ENCODE results near the gene AGXT.
A peak's percentile ranks its signal among the peaks of the same experiment; 100 is the strongest.

Gene AGXT

DNA sequence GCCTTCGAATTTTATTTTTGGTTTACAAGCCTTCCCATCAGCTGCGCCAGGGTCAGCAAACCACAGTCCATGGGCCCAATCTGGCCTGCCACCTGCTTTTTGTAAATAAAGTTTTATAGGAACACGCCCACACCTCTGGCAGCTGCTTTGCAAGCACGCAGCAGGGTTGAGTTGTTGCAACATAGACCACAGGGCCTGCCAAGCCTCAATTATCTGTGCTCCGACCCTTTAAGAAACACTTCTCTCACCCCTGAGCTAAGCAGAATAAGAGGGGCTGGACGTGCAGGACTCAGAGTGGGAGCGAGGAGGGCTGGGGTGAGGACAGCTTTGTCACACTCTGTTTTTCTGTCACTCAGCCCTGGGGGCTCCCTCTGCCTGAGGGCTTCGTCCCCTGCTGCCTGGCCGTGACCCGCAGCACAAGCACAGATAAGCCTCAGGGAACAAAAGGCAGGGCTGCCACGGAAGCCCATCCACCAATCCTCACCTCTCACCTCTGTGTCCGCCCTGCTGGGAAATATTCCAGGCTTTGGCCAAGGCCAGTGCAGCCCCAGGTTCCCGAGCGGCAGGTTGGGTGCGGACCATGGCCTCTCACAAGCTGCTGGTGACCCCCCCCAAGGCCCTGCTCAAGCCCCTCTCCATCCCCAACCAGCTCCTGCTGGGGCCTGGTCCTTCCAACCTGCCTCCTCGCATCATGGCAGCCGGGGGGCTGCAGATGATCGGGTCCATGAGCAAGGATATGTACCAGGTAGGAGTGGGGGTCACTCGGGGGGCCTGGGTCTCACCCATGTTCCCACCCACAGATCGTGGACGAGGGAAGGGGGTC, at the start of gene AGXT:
Gene AGXT, plus strand, starts transcription at position 539 of the 823 bp plus-strand sequence. Its CDS starts 42 bp downstream, at position 581.
- DNase-seq (ENCODE audit: low read depth in 2 of 2), result no peak

DNA sequence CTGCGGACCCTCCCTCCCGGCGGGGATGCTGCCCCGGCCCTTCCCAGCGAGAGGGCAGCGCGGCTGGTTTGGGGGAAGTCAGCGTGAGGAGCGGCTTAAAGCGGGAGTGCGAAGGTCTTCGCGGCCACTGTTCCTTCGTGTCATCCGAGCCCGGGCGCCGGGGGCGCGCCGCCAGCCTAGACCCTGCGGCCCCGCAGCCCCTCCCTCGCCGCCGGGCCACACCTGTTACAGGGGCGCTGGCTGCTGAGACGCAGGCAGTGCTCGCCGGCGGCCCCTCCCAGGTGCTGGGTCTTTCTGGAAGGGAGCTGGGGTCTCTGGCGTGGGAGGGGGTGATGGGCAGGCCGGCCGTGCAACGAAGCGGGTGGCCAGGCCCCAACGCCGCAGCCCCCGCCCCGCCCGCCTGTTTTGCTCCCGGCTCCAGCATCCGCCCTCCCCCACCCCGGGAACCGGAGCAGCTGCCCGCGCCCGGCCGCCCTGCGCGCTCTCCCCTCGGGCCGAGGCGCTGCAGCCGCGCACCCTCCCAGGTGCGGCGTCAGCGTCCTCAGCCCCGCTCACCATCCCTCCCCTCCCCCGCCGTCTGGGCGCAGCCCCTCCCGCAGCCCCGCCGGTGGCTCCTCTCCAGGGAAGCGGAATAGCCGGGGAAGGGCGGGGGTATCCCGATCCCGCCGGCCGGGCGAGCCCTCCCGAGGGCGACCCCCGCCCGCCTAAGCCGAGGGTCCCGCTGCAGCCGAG, 49.3 kb upstream of the AGXT start:
- DNase-seq (ENCODE audit: low read depth in 2 of 2), result no peak

DNA sequence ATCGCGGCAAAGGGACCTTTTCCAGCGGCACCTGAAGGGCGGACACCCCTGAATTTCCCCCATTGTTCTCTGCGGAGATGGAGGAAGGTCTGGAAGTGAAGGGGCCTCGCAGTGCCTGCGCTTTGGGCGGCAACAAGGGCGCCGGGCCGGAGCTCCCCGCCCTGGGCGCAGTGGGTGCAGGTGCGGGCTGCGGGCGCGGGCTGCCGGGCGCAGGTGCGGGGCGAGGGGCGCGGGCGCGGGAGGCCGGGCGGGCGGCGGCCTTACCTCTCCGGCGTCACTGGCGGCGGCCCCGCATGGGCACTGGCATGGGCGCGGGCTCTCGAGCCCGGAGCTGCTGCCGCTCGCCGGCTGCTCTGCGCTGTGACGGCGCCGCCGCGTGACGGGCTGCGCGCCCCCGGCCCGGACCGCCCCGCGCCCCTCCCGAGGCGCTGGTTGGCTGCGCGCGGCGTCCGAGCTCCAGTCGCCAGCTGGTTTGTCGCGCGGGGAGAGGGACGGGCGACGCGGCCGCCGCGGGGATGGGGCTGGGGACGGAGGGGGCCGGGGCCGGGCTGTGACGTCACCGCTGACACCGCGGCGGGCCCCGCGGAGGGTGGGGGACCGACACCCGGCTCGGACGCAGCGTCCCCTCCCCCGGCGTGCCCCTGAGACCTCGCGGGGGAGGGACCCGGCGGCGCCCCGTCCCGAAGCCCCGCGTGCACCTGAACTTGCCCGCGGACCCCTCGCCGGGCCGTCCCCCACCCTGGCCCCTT, 48.6 kb upstream of the AGXT start, which contains the start of gene KIF1A:
Gene KIF1A, minus strand, starts transcription at position 362 of the 749 bp plus-strand sequence. CDS start 22,467 bp downstream, outside the sequence.
- no peak for DNase-seq (ENCODE audit: low read depth in 2 of 2)

DNA sequence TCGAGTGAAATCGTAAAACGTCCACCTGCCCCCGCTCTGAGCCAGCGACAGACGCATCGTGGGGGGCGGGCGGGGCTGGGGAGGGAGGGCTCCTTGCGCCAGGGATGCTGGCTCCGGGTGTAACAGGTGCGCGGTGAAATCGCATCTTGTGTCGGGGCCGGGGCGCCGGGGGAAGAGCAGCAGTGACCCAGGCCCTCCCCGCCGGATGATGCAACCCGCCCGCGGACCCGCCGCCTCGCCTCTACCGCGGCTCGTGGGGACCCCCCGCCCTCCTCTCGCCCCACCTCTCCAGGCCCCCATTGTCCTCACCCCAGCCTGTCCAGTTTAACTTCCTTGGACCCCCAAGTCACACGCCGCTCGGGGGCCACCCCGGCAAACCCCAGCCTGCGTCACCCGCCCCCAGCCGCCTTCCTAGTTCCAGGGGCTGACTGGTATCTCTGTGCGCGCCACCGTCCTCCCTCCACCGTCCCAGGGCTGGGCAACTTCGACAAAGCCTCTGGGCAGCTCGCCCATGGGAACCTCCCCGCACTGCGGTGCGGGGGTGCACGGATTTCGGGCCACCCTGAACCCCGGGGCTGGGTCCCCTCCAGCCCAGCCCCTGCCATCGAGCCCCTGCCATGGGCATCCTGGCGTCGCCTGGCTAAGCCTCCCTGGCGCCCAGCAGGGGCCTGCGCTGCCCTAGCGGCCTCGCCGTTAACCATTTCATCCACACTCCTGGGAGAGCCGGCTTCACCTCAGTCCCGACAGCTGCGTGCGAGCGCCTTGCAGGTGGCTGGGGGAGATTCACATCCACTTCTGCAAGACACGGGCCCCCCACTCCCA, 47.8 kb upstream of the AGXT start:
- DNase-seq (ENCODE audit: low read depth in 2 of 2), result no peak

DNA sequence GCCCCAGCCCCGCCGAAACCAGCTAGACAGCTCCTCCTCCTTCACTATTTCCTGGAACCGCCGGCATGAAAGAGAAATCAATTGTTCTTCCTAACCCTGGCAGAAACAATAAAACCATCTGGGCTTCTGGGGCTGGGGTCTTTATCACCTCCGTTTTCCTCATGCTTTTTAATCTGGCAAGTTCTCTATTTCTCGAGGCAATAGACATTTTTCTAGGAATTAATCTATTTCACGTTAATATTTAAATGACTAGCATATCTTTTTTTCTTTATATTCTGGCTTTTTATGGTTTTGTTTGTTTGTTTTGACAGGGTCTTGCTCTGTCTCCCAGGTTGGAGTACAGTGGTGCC, 47.2 kb upstream of the AGXT start:
- DNase-seq (ENCODE audit: low read depth in 2 of 2), result no peak

DNA sequence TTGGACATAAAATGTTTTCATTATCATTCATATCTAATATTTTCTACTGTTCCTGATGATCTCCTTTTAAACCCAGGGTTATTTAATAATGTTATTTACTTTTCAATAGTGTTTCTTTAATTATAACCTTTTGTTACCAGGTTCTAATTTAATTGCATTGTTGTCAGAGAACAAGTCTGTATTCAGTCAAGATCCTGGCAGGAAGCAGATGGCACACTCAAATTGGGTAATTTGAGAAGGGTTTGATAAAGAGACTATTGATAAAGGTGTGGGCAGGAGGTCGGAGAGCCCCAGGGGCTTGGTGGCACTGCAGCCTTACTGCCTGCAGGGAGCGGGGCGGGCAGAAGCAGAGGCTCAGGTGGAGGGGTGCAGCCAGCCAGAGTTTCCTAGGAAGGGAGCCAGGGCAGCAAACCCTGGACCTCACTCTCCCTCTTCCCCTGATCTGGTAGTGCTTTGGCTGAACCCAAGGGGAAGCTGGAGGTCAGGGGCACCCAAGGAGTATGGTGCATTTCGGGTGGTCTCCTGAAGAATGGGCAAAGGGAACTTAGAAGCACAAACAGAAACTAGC, 46.3 kb upstream of the AGXT start:
- no peak for DNase-seq (ENCODE audit: low read depth in 2 of 2)

DNA sequence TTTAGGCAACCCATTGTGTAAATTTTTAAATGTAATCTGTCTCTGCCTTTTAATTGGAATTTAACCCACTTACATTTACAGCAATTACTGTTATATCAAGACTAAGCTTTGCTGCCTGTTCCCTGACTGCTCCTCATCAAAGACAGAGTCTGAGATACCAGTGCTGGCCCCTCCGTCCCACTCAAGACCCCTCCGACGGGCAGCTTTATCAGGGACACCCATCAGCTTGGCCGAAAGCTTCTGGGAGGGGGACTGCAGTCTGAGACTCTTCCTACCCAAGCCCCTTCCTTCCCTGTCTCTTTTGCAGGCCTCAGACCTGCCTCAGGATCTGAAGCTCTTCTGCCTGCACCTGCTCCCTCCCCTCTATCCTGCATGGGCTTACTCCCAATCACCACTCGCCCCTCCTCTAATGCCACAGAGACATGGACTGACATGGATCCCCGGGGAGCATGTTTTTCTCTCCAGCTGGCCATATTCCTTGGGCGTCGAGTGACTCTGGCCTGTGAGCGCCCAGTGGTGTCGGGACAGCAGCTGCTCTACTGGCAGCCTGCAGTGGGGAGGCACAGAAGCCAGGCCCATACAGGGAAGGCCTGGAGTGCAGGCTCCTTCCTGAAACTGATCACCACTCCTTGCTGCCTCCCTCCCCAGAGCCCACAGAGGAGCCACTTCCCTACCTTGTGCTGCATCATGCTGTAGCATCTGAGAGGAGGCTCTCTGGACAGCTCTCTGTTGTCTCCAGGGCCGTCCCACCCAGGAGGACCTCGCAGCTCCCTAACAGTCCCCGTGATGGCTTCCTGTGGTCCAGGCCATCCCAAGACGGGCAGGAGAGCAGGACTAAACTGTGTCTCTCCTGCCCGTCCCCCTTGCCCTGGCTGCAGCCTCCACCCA, 44.9 kb upstream of the AGXT start:
- no peak for DNase-seq (ENCODE audit: low read depth in 2 of 2)

DNA sequence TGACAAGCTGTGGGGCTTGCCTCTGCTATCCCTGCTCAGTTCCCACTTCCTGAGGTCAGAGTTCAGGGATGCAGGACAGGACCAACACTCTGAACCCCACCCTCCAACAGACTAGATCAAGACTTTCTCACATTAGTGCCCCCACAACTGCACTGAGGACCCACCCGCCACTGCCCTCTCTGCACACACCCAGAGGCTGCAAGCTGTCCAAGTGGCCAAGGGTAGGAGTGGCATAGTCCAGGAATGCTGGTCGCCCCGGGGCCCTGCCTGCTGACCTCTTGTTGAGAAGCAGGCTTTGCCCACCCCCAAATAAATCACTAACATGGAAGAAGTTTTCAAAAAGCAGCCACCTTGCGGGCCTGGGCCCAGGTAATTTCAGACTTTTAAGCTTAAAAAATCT, 43.1 kb upstream of the AGXT start:
- DNase-seq (ENCODE audit: low read depth in 2 of 2), result no peak

DNA sequence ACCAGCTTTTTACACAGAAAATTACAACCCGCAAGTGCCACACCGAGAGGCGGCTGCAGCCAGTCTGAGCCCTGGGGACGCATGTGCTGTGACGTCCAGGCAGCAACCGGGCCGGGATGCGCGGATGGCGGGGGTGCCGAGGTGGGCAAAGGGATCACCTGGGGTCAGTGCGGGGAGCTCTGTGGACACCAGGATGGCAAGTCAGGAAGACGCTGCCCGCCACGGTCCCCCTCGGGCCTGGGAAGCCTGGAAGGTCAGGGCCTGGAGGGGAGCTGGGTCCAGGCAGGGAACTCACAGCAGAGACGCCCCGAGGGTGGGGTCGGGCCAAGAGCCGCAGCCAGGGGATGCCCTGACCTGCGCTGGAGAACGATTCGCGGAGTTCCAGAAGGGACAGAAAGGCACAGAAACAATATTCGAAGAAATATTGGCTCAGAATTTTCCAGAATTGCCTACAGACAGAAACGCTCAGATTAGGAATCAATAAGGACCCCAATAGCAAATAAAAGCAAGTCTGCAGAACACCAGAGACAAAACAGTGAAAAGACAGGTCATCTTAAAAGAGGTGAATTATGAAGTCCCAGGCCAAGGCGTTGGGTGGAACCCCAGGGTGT, 36.9 kb upstream of the AGXT start:
- DNase-seq (ENCODE audit: low read depth in 2 of 2), result no peak

DNA sequence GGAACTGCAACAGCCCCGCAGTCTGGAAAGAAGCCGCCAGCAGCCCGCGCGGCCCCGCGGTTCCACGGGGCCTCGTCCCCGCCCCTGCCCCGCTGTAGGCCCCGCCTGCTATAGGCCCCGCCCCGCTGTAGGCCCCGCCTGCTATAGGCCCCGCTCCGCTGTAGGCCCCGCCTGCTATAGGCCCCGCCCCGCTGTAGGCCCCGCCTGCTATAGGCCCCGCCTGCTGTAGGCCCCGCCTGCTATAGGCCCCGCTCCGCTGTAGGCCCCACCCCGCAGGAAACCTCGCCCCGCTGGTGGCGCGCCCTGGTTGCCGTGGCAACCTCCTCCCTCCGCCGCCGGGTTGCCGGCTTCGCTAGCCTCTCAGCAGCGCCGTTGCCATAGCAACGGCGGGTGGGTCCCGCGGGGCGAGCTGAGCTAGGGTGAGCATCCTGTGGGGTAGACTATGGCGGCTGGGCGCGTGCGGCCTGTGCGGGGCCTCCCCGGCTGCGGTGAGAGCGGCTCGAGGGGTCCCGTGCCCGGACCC, 36.4 kb upstream of the AGXT start:
- peak; percentile 89 to 92 for DNase-seq (ENCODE audit: low read depth in 2 of 2)

DNA sequence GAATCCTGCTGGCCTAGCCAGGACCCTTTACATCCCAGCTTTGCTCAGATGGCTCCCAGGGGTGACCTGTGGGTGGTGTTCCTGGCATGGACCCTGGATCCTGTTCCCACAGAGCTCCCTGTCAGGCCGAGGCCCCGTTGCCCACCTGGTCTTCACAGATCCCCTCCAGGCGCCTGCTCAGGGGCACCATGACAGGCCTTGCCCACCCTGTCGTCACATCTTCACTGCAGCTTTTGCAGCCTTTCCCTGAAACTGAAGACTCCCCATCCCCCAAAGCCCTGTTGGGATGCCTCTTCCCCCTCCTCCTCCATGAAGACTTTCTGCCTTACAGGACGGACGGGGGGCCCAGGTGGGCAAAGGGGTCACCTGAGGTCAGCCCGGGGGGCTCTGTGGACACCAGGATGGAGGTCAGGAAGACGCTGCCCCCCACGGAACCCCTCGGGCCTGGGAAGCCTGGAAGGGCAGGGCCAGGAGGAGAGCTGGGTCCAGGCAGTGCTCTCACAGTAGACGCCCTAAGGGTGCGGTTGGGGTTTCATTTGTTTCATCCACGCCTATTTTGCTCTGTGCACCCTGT, 35.6 kb upstream of the AGXT start:
- DNase-seq (ENCODE audit: low read depth in 2 of 2), result no peak

DNA sequence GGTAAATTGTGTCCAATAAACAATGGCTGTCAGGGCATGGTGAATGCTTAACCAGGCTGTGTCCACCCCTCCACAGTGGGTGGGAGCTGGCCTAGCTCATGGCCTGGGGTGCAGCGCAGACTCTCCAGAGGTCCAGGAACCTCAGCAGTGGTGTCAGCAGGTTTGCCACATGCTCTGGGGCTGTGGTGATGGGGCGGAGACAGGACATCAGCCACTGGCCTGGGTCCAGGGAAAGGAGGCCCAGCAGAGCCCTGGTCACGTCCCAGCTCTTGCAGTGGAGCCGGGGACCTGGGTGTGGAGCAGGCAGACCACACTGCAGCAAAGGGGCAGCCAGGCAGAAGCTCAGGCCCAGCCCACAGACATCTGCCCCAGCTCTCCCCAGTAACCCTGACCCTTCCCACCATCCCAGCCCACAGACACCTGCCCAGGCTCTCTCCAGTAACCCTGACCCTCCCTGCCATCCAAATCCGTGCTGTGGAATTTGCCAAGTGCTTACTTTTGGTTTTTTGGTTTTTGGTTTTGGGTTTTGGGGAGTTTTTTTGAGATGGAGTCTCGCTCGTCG, 34.8 kb upstream of the AGXT start:
- DNase-seq (ENCODE audit: low read depth in 2 of 2), result no peak

DNA sequence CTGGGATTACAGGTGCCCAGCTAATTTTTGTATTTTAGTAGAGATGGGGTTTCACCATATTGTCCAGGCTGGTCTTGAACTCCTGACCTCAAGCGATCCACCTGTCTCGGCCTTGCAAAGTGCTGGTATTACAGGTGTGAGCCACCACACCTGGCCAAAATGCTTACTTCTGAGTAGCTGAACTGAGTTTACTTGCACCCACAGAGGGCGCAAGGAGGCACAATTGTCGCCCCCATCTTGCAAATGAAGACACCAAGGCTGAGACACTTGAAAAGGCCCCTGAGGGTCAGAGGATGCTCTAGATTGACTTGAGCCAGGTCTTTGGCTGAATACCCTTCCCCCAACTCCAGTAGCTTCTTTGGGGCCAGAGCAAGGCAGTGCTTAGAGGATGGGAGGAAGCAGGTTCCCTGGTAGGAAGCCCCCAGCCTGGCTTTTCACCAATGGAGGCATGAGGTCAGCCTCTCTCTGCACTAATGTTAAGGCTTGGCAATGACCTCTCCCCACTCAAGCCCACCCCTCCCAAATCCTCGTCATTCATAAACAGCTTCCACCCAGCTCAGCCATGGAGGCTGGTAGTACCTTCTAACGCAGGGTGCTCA, 34.1 kb upstream of the AGXT start:
- DNase-seq (ENCODE audit: low read depth in 2 of 2), result no peak

DNA sequence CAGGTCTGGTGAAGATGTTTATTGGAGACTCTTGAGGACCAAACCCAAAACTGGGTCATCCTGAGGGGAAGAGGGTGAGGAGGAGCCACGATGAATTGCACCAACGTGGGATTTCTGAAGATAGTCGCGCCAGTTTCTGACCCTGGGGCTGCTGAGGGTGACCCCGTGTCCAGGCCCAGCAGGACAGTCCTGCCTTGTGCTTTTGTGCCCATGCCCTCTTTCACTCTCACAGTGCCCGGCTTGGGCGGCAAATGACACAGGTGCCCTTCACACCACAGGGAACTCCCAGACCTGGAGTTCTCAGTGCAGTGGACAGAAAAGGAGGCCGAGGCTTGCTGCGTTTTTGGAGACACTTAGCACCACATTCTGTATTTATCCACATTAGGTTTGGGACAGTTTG, 33.1 kb upstream of the AGXT start:
- DNase-seq (ENCODE audit: low read depth in 2 of 2), result no peak

DNA sequence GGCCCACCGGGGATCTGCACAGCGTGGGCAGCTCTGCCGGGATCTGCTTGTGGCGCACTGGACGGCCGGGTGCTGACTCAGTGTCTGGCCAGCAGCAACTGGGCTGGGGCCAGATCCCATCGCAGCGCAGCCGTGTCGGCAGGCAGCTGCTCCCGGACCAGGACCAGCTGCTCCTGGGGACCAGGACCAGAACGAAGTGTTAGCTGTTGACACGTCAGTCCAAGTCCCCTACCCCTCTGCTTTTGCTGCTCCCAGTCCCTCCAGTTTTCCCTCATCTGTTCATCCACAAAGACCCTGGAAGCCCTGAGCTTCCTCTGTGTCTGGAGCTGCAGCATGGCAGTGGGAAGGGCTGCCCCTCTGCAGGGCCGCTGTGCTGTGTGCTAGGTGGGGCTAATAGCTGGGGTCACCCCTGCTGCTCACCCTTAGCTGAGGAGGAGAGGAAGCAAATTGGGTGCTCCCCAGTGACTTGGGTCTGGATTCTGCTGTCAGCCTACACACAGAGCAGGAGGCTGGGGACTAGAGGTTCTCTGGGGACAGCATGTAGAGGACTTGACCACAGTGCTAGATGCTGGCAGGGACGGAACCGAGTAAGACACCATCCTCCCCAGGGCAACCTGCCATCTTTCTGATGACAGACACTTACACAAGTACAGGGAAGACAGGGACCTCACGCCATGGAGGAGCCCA, 31.7 kb upstream of the AGXT start:
- no peak for DNase-seq (ENCODE audit: low read depth in 2 of 2)

DNA sequence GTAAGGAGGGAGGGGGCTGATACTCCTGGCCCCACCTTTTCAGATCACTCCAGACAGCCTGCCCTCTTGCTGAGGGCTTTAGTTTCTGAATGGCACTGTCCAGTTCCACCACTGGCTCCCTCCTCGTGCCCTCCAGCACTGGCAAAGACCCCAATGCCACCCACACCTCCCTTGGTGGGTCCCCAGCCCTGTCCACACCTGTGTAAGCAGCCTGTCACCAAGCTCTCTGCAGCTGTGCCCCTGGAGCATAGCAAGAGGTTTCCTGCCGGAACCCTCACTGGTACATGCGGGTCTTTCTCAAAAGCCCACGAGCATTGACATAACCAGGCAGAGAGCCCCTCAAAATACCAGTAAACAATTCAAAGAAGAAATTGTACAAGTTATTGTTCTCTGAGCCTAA, 31.0 kb upstream of the AGXT start:
- DNase-seq (ENCODE audit: low read depth in 2 of 2), result no peak
